GM19099 (cell line): Measurements from ENCODE around the gene FBXW8.

Source experiments
- POLR2A ChIP-seq: IDR thresholded peaks from 3 replicates; pipeline ENCODE4 v1.6.1; 2011; ENCODE audit warnings: low read depth; ENCODE audit not compliant: insufficient read length; ENCODE audit errors: extremely low read depth

The FBXW8 gene

DNA sequence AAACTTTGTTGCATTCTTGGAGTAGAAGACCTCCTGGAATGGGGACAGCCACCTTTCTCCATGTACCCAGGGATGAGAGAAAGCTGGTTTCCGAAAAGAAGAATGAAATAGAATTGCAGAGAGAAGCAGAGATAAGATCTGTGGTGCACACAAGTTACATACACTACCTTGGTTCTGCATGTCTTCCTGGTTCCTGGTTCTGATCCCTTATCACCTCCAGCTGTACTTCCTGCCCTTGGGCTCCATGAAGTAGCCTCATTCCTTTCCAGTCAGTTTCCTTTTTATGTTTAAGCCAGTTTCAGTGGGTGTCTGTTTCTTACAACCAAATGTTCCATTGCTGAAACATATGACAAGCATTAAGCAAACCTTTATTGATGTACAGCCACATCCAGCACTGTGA is 69.3 kb downstream of the FBXW8 start:
- no peak for TF ChIP-seq POLR2A

DNA sequence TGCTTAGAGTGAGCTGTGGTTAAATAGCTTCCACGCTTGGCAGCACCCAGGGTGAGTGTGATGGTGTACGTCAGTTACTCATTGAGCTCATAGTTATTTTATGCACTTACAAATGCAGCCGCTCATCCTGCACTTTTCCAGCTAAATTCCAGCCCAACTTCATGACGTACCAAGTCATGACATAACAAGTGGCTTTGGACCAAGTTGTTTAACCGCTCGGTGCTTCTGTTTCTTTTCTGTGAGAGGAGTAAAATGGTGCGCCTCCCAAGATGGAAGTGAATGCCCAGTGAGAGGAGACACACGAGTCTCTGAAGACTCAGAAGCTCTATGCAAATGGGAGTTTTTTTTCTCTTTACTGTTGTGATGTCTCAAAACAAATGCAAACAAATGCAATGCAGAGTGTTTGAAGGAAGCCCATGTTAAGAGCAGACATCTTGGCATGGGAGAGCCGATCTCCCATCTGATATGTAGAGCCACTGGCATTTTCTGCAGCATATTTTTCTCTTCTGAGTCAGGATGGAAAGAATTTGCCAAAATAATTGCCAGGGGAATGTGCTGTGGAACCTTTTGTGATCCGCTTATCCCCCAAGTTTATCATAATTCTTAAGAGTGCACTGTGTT is 72.2 kb downstream of the FBXW8 start:
- no peak for TF ChIP-seq POLR2A

DNA sequence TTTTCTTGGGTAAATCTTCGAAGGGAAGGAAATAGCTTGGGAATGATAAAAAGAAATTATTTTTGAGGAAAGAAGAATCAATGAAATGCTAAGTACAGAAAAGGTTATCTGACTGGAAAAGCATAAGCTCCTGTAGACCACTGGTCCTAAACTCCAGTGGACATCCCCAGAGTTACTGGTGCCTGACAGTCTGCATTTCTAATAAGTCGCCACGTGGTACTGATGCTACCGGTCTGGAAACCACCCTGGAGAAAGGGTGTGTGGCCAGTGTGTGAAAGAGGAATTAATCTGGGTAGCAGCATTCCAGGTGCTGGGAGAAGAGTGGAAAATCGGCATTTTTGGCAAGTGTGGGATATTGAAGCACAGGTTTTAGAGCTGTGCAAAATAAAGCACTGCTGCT is 73.3 kb downstream of the FBXW8 start:
- no peak for TF ChIP-seq POLR2A

GRCh38 chr12:116990329-116990728 is 79.6 kb downstream of the FBXW8 start:
- TF ChIP-seq POLR2A: no peak

DNA sequence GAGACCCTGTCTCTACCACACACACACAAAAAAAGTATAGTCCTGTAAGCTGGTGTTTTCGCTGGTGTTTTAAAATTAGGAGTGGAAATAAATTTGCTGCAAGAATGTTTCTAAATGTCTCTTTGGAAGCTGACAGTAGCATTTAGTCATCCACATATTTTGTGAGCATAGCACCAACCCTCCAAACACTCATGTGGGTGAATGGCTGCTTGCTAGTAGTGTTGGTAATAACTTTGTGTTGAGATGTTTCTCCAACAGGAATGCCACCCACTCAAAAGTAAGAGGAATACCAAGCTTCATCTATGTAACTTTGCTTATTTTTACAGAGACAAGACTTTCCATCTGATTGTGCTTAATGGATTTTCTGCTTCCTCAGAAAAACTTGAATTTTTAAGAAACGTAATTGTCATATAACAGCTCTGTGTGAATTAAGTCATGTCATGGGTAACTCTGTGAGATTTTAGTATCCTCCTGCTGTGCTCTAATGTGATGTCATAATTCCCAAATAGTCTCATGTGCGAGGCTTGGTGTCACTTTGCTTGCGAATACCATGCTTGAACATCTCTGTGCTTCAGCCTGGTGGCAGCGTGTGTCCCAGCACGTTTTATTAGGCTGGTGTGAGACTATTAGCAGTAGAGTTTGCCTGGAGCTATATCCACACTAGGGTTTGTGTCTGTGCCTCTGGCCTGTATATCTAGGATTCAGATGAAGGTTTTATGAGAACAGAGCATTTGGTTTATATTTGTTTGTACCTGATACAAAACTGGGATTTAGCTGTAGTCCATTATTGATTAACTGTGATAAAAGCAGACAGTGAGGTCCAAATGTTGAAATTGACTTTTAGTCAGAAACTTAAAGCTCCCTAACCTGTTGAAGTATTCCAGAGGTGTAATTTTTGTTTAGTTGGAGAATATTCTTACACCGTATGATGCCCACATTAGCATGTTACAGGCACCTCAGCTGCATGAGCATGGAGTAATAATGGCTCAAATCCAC is 80.5 kb downstream of the FBXW8 start:
- no peak for TF ChIP-seq POLR2A

GRCh38 chr12:116996093-116996492 is 85.3 kb downstream of the FBXW8 start:
- TF ChIP-seq POLR2A: no peak

DNA sequence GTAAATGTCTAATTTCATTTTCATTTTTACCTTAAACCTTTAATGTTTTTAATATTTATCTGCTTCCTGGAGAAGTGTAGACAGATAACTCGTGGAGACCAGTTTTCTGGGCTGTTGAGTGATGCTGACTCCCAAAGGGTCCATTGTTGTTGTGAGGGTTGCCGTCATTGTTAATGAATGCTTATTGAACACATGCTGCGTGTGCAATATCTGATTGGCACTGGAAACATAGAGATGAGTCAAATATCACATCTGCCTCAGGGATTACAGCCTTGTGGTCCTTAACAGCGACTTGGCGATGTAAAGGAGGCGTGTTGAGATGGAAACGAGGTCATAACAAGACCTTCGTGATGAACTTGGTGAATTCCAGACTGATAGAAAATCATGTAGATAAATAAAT is 85.9 kb downstream of the FBXW8 start:
- TF ChIP-seq POLR2A: no peak

DNA sequence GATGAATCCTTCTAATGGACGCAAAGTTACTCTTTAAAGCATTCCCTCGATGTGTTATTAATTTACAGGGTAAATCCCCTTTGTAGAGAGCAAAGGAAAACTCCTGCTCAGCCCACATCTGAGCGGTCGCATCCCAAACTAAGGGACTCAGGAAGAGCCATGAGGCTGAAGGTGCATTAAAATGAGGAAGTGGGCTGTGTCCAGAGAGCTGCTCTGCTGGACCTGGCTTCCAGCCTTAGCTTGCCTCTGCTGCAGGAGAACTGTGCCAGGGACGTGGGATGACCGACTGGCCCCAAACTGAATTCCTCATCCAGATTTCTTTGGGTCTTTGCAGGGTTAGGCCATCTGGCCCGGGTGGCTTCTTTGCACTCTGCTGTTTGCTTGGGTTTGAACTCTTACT is 88.3 kb downstream of the FBXW8 start:
- TF ChIP-seq POLR2A: no peak

DNA sequence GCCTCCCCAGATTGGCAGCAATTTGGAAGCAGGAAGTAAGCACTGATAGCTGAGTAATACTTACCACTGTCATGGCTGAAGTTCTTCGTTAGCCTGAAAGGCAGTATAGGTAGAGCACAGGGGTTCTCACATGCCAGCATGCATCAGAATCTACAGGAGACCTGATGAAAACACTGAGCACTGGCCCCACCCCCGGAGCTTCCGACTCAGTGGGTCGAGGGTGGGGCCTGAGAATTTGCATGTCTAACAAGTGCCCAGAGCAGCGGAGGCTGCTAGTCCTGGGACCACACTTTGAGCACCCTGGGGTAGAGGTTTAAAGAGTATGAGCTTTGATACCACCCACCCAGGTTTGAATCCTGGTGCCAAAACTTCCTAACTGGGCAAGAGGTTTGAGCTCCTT is 89.6 kb downstream of the FBXW8 start:
- no peak for TF ChIP-seq POLR2A

GRCh38 chr12:117002051-117002817 is 91.5 kb downstream of the FBXW8 start:
- TF ChIP-seq POLR2A: no peak

DNA sequence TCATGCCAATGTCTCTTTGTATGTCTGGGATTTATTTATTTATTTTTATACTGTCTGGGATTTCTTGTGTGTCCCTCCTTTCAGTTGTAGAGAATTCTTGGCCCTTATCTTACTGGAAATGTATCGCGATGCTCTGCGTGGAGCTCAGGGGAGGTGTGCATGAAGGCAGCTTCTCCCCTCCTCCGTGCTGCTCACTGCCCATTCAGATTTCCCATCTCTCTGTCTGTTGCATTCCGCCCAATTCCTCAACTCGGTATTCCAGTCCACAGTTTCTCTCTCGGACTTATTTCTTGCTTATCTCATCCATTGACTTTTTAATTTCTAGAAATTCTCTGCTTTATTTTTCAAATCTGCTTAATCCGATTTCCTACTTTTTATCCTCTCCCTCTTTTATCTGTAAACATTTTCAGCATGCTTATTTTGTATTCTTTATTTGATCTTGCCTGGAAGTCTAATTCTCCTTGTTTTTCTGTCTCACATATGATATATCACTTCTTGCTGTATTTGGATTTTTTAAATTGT is 93.2 kb downstream of the FBXW8 start:
- no peak for TF ChIP-seq POLR2A

GRCh38 chr12:117005417-117006046 is 94.8 kb downstream of the FBXW8 start:
- TF ChIP-seq POLR2A: no peak

DNA sequence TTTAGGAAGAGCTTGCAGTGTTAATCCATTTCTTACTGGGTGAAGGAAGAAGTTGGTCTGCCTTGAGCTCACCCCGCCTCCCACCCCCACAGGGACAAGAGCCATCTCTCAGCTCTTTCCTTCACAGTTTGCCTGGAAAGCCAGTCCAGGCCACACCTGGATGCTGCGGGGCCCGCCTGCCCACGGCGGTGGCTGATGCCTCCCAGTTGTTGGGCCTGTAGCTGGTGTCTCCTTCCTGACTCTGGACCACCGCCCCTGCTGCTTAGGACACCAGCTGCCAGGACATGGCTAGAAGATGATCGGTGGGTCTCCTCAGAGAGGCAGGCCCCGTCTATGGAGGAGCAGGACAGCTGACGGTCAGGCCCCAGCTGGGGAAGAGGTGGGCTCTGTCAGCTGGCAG is 95.6 kb downstream of the FBXW8 start:
- TF ChIP-seq POLR2A: no peak

- no peak for TF ChIP-seq POLR2A
These were observed 96.8 kb downstream of the FBXW8 start for GRCh38 chr12:117007577-117007976.

- TF ChIP-seq POLR2A: no peak
These were observed 99.0 kb downstream of the FBXW8 start for GRCh38 chr12:117009759-117010158.
